IMR-90 (cell line): ENCODE results near the gene CUX1. TPM values are rescaled to one million over a fixed set of nuclear protein-coding genes. Genes with fewer than 3 reads are reported as not detected.
"Not testable (repeated sequence)": the region's sequence is repeated elsewhere in the genome, so short reads cannot be mapped to it uniquely, and the experiment has no call there.

ENCODE experiments used
- ATAC-seq: fragments of 200-7000 bp; cut with Tn5 transposase; 2 replicates; pipeline ENCODE4 v1.9.1; 2020; ENCODE audit warnings: low read depth, mild to moderate bottlenecking, moderate library complexity
- BruUV-seq: library from RNA; stranded (reverse); fragments of 400-500 nt; replicated peaks from 2 replicates; lab custom pipeline; 2021; lab: Mats Ljungman, UMichigan
- CTCF ChIA-PET: fragments of 300-600 bp; formaldehyde crosslinking; extraction: SDS; loops from one replicate; lab custom pipeline; 2021; ENCODE audit warnings: antibody characterized with exemption; lab: Yijun Ruan, JAX
- POLR2A ChIA-PET: fragments of 300-600 bp; sonication (Branson Sonifier 250); formaldehyde crosslinking; loops from one replicate; lab custom pipeline; 2022; ENCODE audit warnings: antibody characterized with exemption; ENCODE audit not compliant: unreplicated experiment; lab: Charles Lee
- DNase-seq: peaks from one replicate; pipeline ENCODE4 v3.0.0; 2013
- H2AFZ ChIP-seq: replicated peaks from 2 replicates; pipeline ENCODE3; 2013; ENCODE audit warnings: low read length, mild to moderate bottlenecking; ENCODE audit not compliant: poor library complexity
- H2AK5ac ChIP-seq: 2 replicates; pipeline ENCODE4 v1.6.1; 2013; ENCODE audit warnings: low read depth, low read length, inconsistent platforms
- H2AK9ac ChIP-seq: replicated peaks from 2 replicates; pipeline ENCODE3; 2013; ENCODE audit warnings: mild to moderate bottlenecking, low read depth, low read length, moderate library complexity; ENCODE audit not compliant: poor library complexity
- H2BK120ac ChIP-seq: 2 replicates; pipeline ENCODE4 v1.6.1; 2013; ENCODE audit warnings: low read depth, low read length, inconsistent platforms
- H2BK15ac ChIP-seq: 3 replicates; pipeline ENCODE4 v1.6.1; 2013; ENCODE audit warnings: low read depth, low read length, inconsistent platforms
- H2BK20ac ChIP-seq: 2 replicates; pipeline ENCODE4 v1.6.1; 2013; ENCODE audit warnings: low read depth, mild to moderate bottlenecking, inconsistent platforms, low read length, moderate library complexity
- H2BK5ac ChIP-seq: 2 replicates; pipeline ENCODE4 v1.6.1; 2013; ENCODE audit warnings: mild to moderate bottlenecking, low read depth, low read length, inconsistent platforms; ENCODE audit not compliant: poor library complexity, severe bottlenecking
- H3K14ac ChIP-seq: replicated peaks from 2 replicates; pipeline ENCODE4 v1.6.1; 2013; ENCODE audit warnings: low read depth, low read length, inconsistent platforms
- H3K18ac ChIP-seq: 2 replicates; pipeline ENCODE4 v1.6.1; 2013; ENCODE audit warnings: low read depth, low read length, control low read depth
- H3K23ac ChIP-seq: 2 replicates; pipeline ENCODE4 v1.6.1; 2013; ENCODE audit warnings: low read depth, low read length, inconsistent platforms
- H3K27ac ChIP-seq: 2 replicates; pipeline ENCODE4 v1.5.1; 2013; ENCODE audit warnings: mild to moderate bottlenecking, control low read depth, low read length; ENCODE audit not compliant: insufficient read depth
- H3K27me3 ChIP-seq: 2 replicates; pipeline ENCODE4 v1.6.1; 2013; ENCODE audit warnings: low read length; ENCODE audit not compliant: control insufficient read depth, insufficient read depth
- H3K36me3 ChIP-seq: 2 replicates; pipeline ENCODE4 v1.6.1; 2013; ENCODE audit warnings: low read length, mixed read lengths; ENCODE audit not compliant: control insufficient read depth, insufficient read depth
- H3K4ac ChIP-seq: 2 replicates; pipeline ENCODE4 v1.6.1; 2013; ENCODE audit warnings: low read depth, low read length, inconsistent platforms
- H3K4me1 ChIP-seq: 2 replicates; pipeline ENCODE4 v1.6.1; 2013; ENCODE audit warnings: low read length, mixed read lengths; ENCODE audit not compliant: control insufficient read depth, insufficient read depth
- H3K4me2 ChIP-seq: 2 replicates; pipeline ENCODE4 v1.6.1; 2013; ENCODE audit warnings: low read depth, mild to moderate bottlenecking, control low read depth, low read length, moderate library complexity
- H3K4me3 ChIP-seq: 2 replicates; pipeline ENCODE4 v1.5.1; 2013; ENCODE audit warnings: low read depth, mild to moderate bottlenecking, control low read depth, low read length, moderate library complexity; ENCODE audit not compliant: insufficient read depth
- H3K56ac ChIP-seq: 2 replicates; pipeline ENCODE4 v1.6.1; 2013; ENCODE audit warnings: low read length, inconsistent platforms; ENCODE audit not compliant: insufficient read depth; ENCODE audit errors: extremely low read depth
- H3K79me1 ChIP-seq, 2 experiments: 2 replicates each; pipeline ENCODE4 v1.6.1; 2013; ENCODE audit warnings: low read length in 2 of 2, inconsistent platforms in 1 of 2, low read depth in 1 of 2
- H3K9ac ChIP-seq: 2 replicates; pipeline ENCODE4 v1.6.1; 2013; ENCODE audit warnings: low read depth, low read length, control low read depth
- H3K9me1 ChIP-seq: 2 replicates; pipeline ENCODE4 v1.6.1; 2013; ENCODE audit warnings: low read length, inconsistent platforms; ENCODE audit not compliant: insufficient read depth
- H3K9me3 ChIP-seq: 2 replicates; pipeline ENCODE4 v1.6.1; 2013; ENCODE audit warnings: low read length; ENCODE audit not compliant: control insufficient read depth, insufficient read depth
- H4K20me1 ChIP-seq: 2 replicates; pipeline ENCODE4 v1.6.1; 2013; ENCODE audit warnings: low read length, inconsistent platforms; ENCODE audit not compliant: insufficient read depth
- H4K5ac ChIP-seq: 2 replicates; pipeline ENCODE4 v1.6.1; 2013; ENCODE audit warnings: mild to moderate bottlenecking, low read depth, low read length, control low read depth
- H4K8ac ChIP-seq, 2 experiments: 2 replicates each; pipeline ENCODE4 v1.6.1; 2013; ENCODE audit warnings: low read depth in 2 of 2, low read length in 2 of 2, control low read depth in 1 of 2, inconsistent platforms in 1 of 2
- H4K91ac ChIP-seq: 2 replicates; pipeline ENCODE4 v1.6.1; 2013; ENCODE audit warnings: low read depth, low read length, inconsistent platforms; ENCODE audit not compliant: insufficient read depth
- MAZ ChIP-seq: IDR thresholded peaks from 2 replicates; pipeline ENCODE4 v1.6.1; 2012; ENCODE audit warnings: low read depth, mild to moderate bottlenecking, low read length, improper control_type of control experiment, moderate library complexity, borderline replicate concordance
- MXI1 ChIP-seq: IDR thresholded peaks from 2 replicates; pipeline ENCODE4 v1.6.1; 2012; ENCODE audit warnings: low read depth, mild to moderate bottlenecking, low read length, moderate library complexity, borderline replicate concordance
- WGBS, 2 experiments: methylation state at CpG; one replicate each; pipeline versions ENCODE4 v1.1.5 to v1.1.7; 2013; ENCODE audit warnings: missing lambda C conversion rate in 2 of 2; ENCODE audit not compliant: insufficient read length in 1 of 2; ENCODE audit errors: extremely low coverage in 2 of 2; 5-methylcytosine and 5-hydroxymethylcytosine counted together
- dilution Hi-C: fragments of 300-500 bp; cut with HindIII; formaldehyde crosslinking; loops from one replicate; pipeline ENCODE4 v1.14.3; 2018; ENCODE audit warnings: low sequenced_read_pairs; ENCODE audit not compliant: unreplicated experiment
- in situ Hi-C: fragments of 300-500 bp; cut with MboI; formaldehyde crosslinking; loops from 3 replicates; pipeline ENCODE4 v1.14.3; 2019; ENCODE audit warnings: low sequenced_read_pairs, inconsistent platforms, mixed read lengths
- intact Hi-C: fragments of 100-400 bp; cut with micrococcal nuclease; formaldehyde crosslinking; loops from 2 replicates; pipeline ENCODE4 v1.10.0; 2022
- polyA plus RNA-seq, 3 experiments: library from polyadenylated mRNA; depleted of rRNA; stranded (reverse); fragments of >200 nt; gene quantifications; 2 replicates each; pipeline ENCODE4 v1.2.3, GENCODE V29; 2012; ENCODE audit warnings: low replicate concordance in 1 of 3
- total RNA-seq: library from RNA; depleted of rRNA; stranded (reverse); fragments of >200 nt; gene quantifications from 2 replicates; pipeline ENCODE4 v1.2.3, GENCODE V29; 2012

Gene CUX1
- total and polyA plus RNA-seq, 2 of the 4 experiments (the other 2 are of a cell fraction) = 19.7 to 46.4 TPM

- no peak overlapping the region for H4K5ac ChIP-seq
- H3K9me3 ChIP-seq = no peaks in the 10 kb centered on the region
- H2AK9ac ChIP-seq = no peak overlapping the region
- no peak overlapping the region for H3K56ac ChIP-seq
- no peaks in the 10 kb centered on the region for H3K79me1 ChIP-seq
- no peak overlapping the region for H2AFZ ChIP-seq
- peaks cover 27% of the 10 kb centered on the region for H3K27me3 ChIP-seq
- H3K36me3 ChIP-seq = no peaks in the 10 kb centered on the region
- CTCF ChIA-PET = no interaction called here
- no peak overlapping the region for H3K14ac ChIP-seq
- no peak overlapping the region for H3K4ac ChIP-seq
- H2BK15ac ChIP-seq = no peak overlapping the region
- no peak overlapping the region for H4K91ac ChIP-seq
- H3K4me2 ChIP-seq = no peak overlapping the region
- no peaks in the 10 kb centered on the region for H3K9me1 ChIP-seq
- no peak overlapping the region for H3K18ac ChIP-seq
- H4K8ac ChIP-seq = no peak overlapping the region
- no TSS peak for BruUV-seq
- no peaks in the 10 kb centered on the region for H4K20me1 ChIP-seq
- in situ Hi-C loops = no loop called here
- ATAC-seq (no peak), DNase-seq (no peak)
- no peak overlapping the region for H3K4me3 ChIP-seq
- WGBS, 2 experiments = 60% methylated on average over 1 of the region's 5 CpGs; no CpG with 5 or more reads in 1 of the 2 experiments
- no peak overlapping the region for H2BK120ac ChIP-seq
- no peak overlapping the region for H3K23ac ChIP-seq
- intact Hi-C loops = no loop called here
- no peak overlapping the region for H3K9ac ChIP-seq
- POLR2A ChIA-PET = no interaction called here
- dilution Hi-C loops = no loop called here
- H2AK5ac ChIP-seq = no peak overlapping the region
- no peak overlapping the region for H2BK20ac ChIP-seq
- TF ChIP-seq MXI1 = no peak
- no peak for TF ChIP-seq MAZ
- H3K4me1 ChIP-seq = no peaks in the 10 kb centered on the region
- H2BK5ac ChIP-seq = no peak overlapping the region
- H3K27ac ChIP-seq = no peak overlapping the region
These were observed 22.0 kb upstream of the CUX1 start for GRCh38 chr7:101795461-101795860.

DNA sequence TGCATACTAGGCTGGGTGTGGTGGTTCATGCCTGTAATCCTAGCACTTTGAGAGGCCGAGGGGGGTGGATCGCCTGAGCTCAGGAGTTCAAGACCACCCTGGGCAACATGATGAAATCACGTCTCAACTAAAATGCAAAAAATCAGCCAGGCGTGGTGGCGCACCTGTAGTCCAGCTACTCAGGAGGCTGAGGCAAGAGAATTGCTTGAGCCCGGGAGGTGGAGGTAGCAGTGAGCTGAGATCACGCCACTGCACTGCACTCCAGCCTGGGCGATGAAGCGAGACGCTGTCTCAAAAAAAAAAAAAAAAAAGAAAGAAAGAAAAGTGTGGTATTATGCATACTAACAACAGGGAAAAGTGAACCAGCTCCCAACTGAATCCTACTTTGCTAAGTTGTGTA, 19.3 kb upstream of the CUX1 start:
- peaks cover 39% of the 10 kb centered on the region for H3K27me3 ChIP-seq
- H2BK15ac ChIP-seq, H4K8ac ChIP-seq, H3K4ac ChIP-seq, H3K4me1 ChIP-seq, H4K5ac ChIP-seq, H3K14ac ChIP-seq, H3K27ac ChIP-seq, H2AK9ac ChIP-seq, ATAC-seq, H4K91ac ChIP-seq, H2BK5ac ChIP-seq, H2AFZ ChIP-seq, H2BK20ac ChIP-seq, H3K4me2 ChIP-seq, H2AK5ac ChIP-seq, H3K18ac ChIP-seq, intact Hi-C loops, H3K9ac ChIP-seq, dilution Hi-C loops, H3K9me1 ChIP-seq, DNase-seq, H4K20me1 ChIP-seq, POLR2A ChIA-PET, H3K36me3 ChIP-seq, H3K56ac ChIP-seq, in situ Hi-C loops, H3K79me1 ChIP-seq, H3K4me3 ChIP-seq, H3K9me3 ChIP-seq, H3K23ac ChIP-seq, H2BK120ac ChIP-seq, BruUV-seq: not testable (repeated sequence)
- 100% methylated on average over 2 of the region's 10 CpGs; no CpG with 5 or more reads in 1 of the 2 experiments for WGBS, 2 experiments
- CTCF ChIA-PET = interaction anchor here (0.9 kb wide), 1 partner anchor 11 kb away, joined by 3 read pairs; no protein-coding TSS in a partner anchor
